ENCODE measurements around the gene RANBP1.

- TF ChIP-seq CTCF (IDR thresholded peaks at IDR 0.05) = no peak
- no peak for TF ChIP-seq POLR2A (IDR thresholded peaks at IDR 0.05)
Measured at GRCh38 chr22:20131859-20132685, 16.2 kb downstream of the RANBP1 start.
